ENCODE results near the gene PSMC5. TPM values are rescaled to one million over a fixed set of nuclear protein-coding genes. Genes with fewer than 3 reads are reported as not detected.
"Not testable (repeated sequence)": the region's sequence is repeated elsewhere in the genome, so short reads cannot be mapped to it uniquely, and the experiment has no call there.

PSMC5 gene
- total RNA-seq, 2 experiments from 2014 or later = 155 to 157 TPM

- Mint-ChIP-seq H3K36me3 (ENCODE audit: low read depth) (no peaks in the 10 kb centered on the region), H3K27me3 (no peaks in the 10 kb centered on the region), H3K4me1 (ENCODE audit: low read depth) (no peaks in the 10 kb centered on the region), H3K9me3 (no peaks in the 10 kb centered on the region), H3K4me3 (no peak overlapping the region), H3K27ac (no peak overlapping the region)
- ATAC-seq (no peak), DNase-seq (no peak)
- CTCF ChIA-PET = interaction anchor here (0.8 to 5.7 kb wide), 6 partner anchors 10 to 170 kb away, joined by 3 to 38 read pairs (median 3); no protein-coding TSS in a partner anchor
- POLR2A ChIA-PET = interaction anchor here (0.8 to 1.3 kb wide), 3 partner anchors 11 to 12 kb away, joined by 3 to 4 read pairs (median 3); no protein-coding TSS in a partner anchor
- TF ChIP-seq, protein P1, sequence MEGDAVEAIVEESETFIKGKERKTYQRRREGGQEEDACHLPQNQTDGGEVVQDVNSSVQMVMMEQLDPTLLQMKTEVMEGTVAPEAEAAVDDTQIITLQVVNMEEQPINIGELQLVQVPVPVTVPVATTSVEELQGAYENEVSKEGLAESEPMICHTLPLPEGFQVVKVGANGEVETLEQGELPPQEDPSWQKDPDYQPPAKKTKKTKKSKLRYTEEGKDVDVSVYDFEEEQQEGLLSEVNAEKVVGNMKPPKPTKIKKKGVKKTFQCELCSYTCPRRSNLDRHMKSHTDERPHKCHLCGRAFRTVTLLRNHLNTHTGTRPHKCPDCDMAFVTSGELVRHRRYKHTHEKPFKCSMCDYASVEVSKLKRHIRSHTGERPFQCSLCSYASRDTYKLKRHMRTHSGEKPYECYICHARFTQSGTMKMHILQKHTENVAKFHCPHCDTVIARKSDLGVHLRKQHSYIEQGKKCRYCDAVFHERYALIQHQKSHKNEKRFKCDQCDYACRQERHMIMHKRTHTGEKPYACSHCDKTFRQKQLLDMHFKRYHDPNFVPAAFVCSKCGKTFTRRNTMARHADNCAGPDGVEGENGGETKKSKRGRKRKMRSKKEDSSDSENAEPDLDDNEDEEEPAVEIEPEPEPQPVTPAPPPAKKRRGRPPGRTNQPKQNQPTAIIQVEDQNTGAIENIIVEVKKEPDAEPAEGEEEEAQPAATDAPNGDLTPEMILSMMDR (IDR thresholded peaks at IDR 0.05) = no peak
- intact Hi-C loops (cut with micrococcal nuclease) = no loop called here
Measured at GRCh38 chr17:63859257-63859656, 32.0 kb downstream of the PSMC5 start.

GRCh38 chr17:63866625-63867024 is 39.4 kb downstream of the PSMC5 start:
- CTCF ChIA-PET = interaction anchor here (0.6 to 4.6 kb wide), 24 partner anchors 12 to 441 kb away, joined by 3 to 31 read pairs (median 4); partner anchors contain the start of genes CCDC47 and GH2
- intact Hi-C loops (cut with micrococcal nuclease); H3K27ac Mint-ChIP-seq; H3K9me3 Mint-ChIP-seq; H3K27me3 Mint-ChIP-seq; ATAC-seq; DNase-seq; H3K4me3 Mint-ChIP-seq; H3K36me3 Mint-ChIP-seq (ENCODE audit: low read depth); H3K4me1 Mint-ChIP-seq (ENCODE audit: low read depth); POLR2A ChIA-PET: not testable (repeated sequence)

DNA sequence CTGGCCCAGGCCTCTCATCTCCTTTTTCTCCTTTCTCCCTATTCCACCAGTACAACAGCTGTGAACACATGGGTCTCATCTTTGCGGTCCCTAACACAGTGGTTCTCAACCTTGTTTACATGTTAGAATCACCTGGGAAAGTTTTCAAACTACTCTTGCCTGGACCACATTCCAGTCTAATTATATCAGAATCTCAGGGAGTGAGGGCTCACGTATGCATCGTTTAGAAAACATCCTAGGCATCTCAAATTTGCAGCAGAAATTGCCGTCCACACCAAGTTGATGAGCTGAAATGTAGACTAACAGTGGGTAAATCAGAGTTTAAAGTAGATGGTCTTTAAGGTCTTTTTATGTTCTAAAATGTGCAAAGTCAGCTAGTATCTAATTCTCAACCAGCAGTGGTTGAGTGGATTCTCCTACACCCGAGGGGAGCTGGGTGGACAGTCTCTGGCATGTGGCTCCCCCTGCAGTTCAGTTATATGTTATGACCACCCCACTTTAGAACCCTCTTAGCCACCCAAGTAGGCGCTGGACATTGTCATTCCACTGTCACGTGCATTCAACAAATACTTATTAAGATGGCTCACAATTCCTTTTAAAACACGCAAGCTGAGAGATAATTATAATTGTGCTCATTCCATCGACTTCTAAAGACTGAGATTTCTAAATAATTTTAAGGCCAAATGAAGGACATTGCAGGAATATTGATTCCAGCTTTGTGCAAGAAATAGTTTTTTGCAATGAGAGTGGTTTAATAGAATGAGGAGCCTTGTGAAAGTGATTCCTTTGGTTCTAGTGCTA is 42.5 kb downstream of the PSMC5 start:
- H3K27me3 Mint-ChIP-seq; H3K9me3 Mint-ChIP-seq; H3K36me3 Mint-ChIP-seq (ENCODE audit: low read depth); H3K4me3 Mint-ChIP-seq; H3K27ac Mint-ChIP-seq; DNase-seq; intact Hi-C loops (cut with micrococcal nuclease); H3K4me1 Mint-ChIP-seq (ENCODE audit: low read depth): not testable (repeated sequence)
- ATAC-seq = peak; percentile 48
- ChIA-PET POLR2A (interaction anchor here (1.6 kb wide), 1 partner anchor 10 kb away, joined by 4 read pairs; no protein-coding TSS in a partner anchor), CTCF (interaction anchor here (0.5 to 1.8 kb wide), 10 partner anchors 9 to 77 kb away, joined by 3 to 8 read pairs (median 3); no protein-coding TSS in a partner anchor)

GRCh38 chr17:63870292-63870665 is 43.0 kb downstream of the PSMC5 start:
- H3K36me3 Mint-ChIP-seq (ENCODE audit: low read depth); H3K4me1 Mint-ChIP-seq (ENCODE audit: low read depth); intact Hi-C loops (cut with micrococcal nuclease); H3K9me3 Mint-ChIP-seq; ATAC-seq; H3K4me3 Mint-ChIP-seq; H3K27me3 Mint-ChIP-seq; DNase-seq; H3K27ac Mint-ChIP-seq: not testable (repeated sequence)
- POLR2A ChIA-PET = interaction anchor here (1.6 kb wide), 1 partner anchor 11 kb away, joined by 4 read pairs; no protein-coding TSS in a partner anchor
- CTCF ChIA-PET = interaction anchor here (1.4 to 1.8 kb wide), 4 partner anchors 11 to 76 kb away, joined by 4 to 8 read pairs (median 4); no protein-coding TSS in a partner anchor

DNA sequence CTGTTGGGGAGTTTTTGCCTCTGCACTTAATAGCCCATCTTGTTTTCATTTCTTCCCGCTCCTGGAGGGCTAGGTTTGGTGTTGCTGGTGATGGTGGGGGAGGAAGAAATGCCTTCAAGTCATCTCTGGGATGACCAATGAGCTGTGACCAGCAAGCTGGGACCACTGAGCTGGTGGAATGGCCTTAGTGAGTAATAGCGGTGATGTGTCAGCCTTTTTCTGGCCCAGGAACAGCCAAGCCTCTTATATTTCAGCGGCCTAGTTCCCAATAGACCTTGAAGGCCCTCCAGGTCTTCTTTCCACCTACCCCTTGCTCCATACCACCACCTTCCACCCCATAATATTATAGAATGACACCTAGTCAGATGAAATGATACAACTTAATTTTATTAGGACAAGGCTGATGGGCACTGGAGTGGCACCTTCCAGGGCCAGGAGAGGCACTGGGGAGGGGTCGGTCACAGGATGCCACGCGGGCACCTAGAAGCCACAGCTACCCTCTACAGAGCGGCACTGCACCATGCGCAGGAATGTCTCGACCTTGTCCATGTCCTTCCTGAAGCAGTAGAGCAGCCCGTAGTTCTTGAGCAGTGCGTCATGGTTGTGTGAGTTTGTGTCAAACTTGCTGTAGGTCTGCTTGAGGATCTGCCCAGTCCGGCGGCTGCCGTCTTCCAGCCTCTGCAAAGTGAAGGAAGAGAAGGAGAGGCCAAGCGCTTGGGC is 44.6 kb downstream of the PSMC5 start:
- ATAC-seq; H3K9me3 Mint-ChIP-seq; H3K4me1 Mint-ChIP-seq (ENCODE audit: low read depth); CTCF ChIA-PET; H3K27me3 Mint-ChIP-seq; POLR2A ChIA-PET; H3K4me3 Mint-ChIP-seq; intact Hi-C loops (cut with micrococcal nuclease); DNase-seq; H3K27ac Mint-ChIP-seq; H3K36me3 Mint-ChIP-seq (ENCODE audit: low read depth): not testable (repeated sequence)

DNA sequence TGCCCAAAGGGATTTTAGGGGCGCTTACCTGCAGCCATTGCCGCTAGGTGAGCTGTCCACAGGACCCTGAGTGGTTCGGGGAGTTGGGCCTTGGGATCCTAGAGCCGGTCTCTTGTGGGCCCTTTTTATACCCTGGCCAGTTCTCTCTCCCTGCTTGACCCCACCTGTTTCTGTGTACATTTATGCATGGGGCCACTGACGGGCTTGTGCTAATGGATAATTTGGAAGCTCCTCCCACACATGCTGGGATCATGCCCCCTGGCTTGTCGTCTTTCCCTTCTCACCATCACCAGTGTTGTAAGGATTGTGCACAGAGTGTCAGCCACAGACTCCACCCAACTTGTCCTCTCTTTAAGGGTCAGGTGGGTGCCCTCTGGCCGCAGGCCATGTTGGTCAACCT is 46.3 kb downstream of the PSMC5 start, which contains the start of gene CSH2:
TSS of gene CSH2 (minus strand) at position 101 of the 400 bp plus-strand sequence. CDS start at position 38, 63 bp downstream.
- CTCF ChIA-PET = interaction anchor here (1.4 kb wide), 1 partner anchor 15 kb away, joined by 3 read pairs; no protein-coding TSS in a partner anchor
- H3K4me3 Mint-ChIP-seq; H3K36me3 Mint-ChIP-seq (ENCODE audit: low read depth); H3K27ac Mint-ChIP-seq; ATAC-seq; POLR2A ChIA-PET; H3K9me3 Mint-ChIP-seq; intact Hi-C loops (cut with micrococcal nuclease); H3K27me3 Mint-ChIP-seq; H3K4me1 Mint-ChIP-seq (ENCODE audit: low read depth); DNase-seq: not testable (repeated sequence)

GRCh38 chr17:63874061-63874626 is 46.9 kb downstream of the PSMC5 start:
- H3K36me3 Mint-ChIP-seq (ENCODE audit: low read depth); H3K4me3 Mint-ChIP-seq; H3K9me3 Mint-ChIP-seq; DNase-seq; H3K27me3 Mint-ChIP-seq; intact Hi-C loops (cut with micrococcal nuclease); H3K4me1 Mint-ChIP-seq (ENCODE audit: low read depth); H3K27ac Mint-ChIP-seq; POLR2A ChIA-PET: not testable (repeated sequence)
- CTCF ChIA-PET = interaction anchor here (0.7 to 1.4 kb wide), 3 partner anchors 14 to 16 kb away, joined by 3 read pairs; no protein-coding TSS in a partner anchor
- peak; percentile 58 for ATAC-seq

DNA sequence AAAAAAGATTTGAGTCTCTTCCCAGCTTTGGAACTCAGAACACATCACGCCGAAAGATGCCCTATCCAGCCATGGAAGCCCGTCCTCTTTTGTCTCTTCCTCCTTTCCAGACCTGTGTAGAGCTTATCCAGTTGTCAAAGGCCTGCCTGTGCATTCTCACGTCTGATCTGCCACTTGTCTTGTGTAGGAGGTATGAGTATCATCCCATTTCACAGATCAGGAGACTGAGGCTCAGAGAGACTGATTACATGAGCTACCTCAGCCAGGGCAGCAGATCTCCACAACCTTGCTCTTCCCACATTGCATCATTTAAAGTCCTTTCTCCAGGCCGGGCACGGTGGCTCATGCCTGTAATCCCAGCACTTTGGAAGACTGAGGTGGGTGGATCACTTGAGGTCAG is 47.5 kb downstream of the PSMC5 start:
- H3K9me3 Mint-ChIP-seq; intact Hi-C loops (cut with micrococcal nuclease); H3K4me3 Mint-ChIP-seq; POLR2A ChIA-PET; H3K36me3 Mint-ChIP-seq (ENCODE audit: low read depth); DNase-seq; H3K27ac Mint-ChIP-seq; H3K27me3 Mint-ChIP-seq; ATAC-seq; H3K4me1 Mint-ChIP-seq (ENCODE audit: low read depth): not testable (repeated sequence)
- CTCF ChIA-PET = interaction anchor here (0.7 to 1.4 kb wide), 3 partner anchors 13 to 16 kb away, joined by 3 read pairs; no protein-coding TSS in a partner anchor

DNA sequence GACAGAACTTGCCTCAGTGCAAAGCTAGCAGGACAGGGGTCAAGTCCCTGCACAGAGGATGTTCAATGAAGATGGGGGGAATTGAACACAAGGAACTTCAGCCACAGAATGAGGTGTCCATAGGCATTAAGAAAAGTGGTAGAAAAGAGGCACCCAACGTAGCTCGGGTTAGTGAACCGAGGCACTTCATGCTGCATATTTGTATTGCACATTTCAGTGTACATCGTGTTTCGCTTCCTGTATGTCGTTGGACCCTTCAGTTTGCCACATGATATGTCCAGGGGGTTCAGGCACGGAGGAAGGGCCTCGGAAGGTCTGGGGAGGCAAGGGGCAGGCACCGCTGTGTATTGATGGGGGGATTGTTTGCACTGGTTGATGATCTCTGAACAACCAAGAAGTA is 51.2 kb downstream of the PSMC5 start:
- H3K27me3 Mint-ChIP-seq = not testable (repeated sequence)

More for the DNA sequence above, 51.2 kb downstream of the PSMC5 start:
- H3K27ac Mint-ChIP-seq; H3K9me3 Mint-ChIP-seq; ATAC-seq; intact Hi-C loops (cut with micrococcal nuclease); POLR2A ChIA-PET; H3K4me3 Mint-ChIP-seq; H3K36me3 Mint-ChIP-seq (ENCODE audit: low read depth); H3K4me1 Mint-ChIP-seq (ENCODE audit: low read depth); DNase-seq: not testable (repeated sequence)
- CTCF ChIA-PET = interaction anchor here (1.0 to 1.4 kb wide), 3 partner anchors 13 to 41 kb away, joined by 4 to 6 read pairs (median 5); no protein-coding TSS in a partner anchor
